ENCODE results near the gene TTLL5.
A peak's percentile ranks its signal among the peaks of the same experiment; 100 is the strongest.

TTLL5 gene

DNA sequence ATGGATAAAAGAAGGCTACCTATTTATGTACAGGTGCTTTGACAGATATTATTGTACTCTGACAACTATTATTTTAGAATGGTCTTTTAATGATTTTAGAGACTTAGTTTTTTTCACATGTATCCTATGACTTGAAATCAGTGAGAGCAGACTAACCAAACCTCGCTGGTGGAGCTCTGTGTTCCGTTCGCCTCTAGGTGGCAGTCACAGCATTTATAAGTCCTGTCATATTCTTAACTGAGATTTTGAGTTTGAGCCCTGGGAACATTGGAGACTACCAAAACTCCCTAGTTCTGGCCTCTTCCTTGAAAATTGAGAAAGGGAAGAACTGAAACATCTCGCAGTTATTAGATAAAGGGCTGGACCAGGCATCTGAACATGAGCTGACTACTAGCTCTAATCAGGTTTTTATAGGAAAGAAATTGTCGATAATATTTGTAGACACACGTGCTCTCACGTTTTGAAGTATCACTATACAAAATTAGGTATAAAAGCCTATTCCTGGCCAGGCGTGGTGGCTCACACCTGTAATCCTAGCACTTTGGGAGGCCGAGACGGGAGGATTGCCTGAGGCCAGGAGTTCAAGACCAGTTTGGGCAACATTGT, 48.3 kb downstream of the TTLL5 start:
- DNase-seq (ENCODE audit: extremely low spot score): peak; percentile 71
- ChIA-PET CTCF (interaction anchor here (0.6 to 2.8 kb wide), 18 partner anchors 11 to 590 kb away, joined by 3 to 17 read pairs (median 5); partner anchors contain the start of genes IFT43 and TGFB3), POLR2A (interaction anchor here (1.2 kb wide), 2 partner anchors 49 to 273 kb away, joined by 3 to 10 read pairs; partner anchors contain the start of genes ERG28 and TTLL5)
- TF ChIP-seq CTBP1 (IDR thresholded peaks at IDR 0.05; ENCODE audit: borderline replicate concordance) (no peak), FOXM1 (IDR thresholded peaks at IDR 0.05; ENCODE audit: borderline replicate concordance) (no peak), FOXA1 (IDR thresholded peaks at IDR 0.05) (no peak), HDGF (IDR thresholded peaks at IDR 0.05; ENCODE audit: borderline replicate concordance) (no peak), TARDBP (IDR thresholded peaks at IDR 0.05) (no peak), ARNT (IDR thresholded peaks at IDR 0.05) (no peak), BHLHE40 (IDR thresholded peaks at IDR 0.05; ENCODE audit: borderline replicate concordance) (no peak), ZNF384 (IDR thresholded peaks at IDR 0.05) (no peak), L3MBTL2 (conservative IDR thresholded peaks at IDR 0.05) (no peak), ELF4 (IDR thresholded peaks at IDR 0.05) (no peak), SUZ12 (IDR thresholded peaks at IDR 0.05) (no peak), FOXK2 (IDR thresholded peaks at IDR 0.05) (no peak), SP1 (IDR thresholded peaks at IDR 0.05) (no peak), LEF1 (IDR thresholded peaks at IDR 0.05; ENCODE audit: borderline replicate concordance) (no peak)
- TF ChIP-seq, protein P1, sequence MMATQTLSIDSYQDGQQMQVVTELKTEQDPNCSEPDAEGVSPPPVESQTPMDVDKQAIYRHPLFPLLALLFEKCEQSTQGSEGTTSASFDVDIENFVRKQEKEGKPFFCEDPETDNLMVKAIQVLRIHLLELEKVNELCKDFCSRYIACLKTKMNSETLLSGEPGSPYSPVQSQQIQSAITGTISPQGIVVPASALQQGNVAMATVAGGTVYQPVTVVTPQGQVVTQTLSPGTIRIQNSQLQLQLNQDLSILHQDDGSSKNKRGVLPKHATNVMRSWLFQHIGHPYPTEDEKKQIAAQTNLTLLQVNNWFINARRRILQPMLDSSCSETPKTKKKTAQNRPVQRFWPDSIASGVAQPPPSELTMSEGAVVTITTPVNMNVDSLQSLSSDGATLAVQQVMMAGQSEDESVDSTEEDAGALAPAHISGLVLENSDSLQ (IDR thresholded peaks at IDR 0.05): no peak

- CTCF ChIA-PET: interaction anchor here (0.9 to 1.7 kb wide), 7 partner anchors 9 to 272 kb away, joined by 3 to 7 read pairs (median 4); no protein-coding TSS in a partner anchor
- no peak for TF ChIP-seq FOXM1 (IDR thresholded peaks at IDR 0.05; ENCODE audit: borderline replicate concordance)
- TF ChIP-seq, protein P1 (IDR thresholded peaks at IDR 0.05): no peak
- no peak for TF ChIP-seq SUZ12 (IDR thresholded peaks at IDR 0.05)
- POLR2A ChIA-PET: no interaction called here
- DNase-seq (ENCODE audit: extremely low spot score): peak; percentile 55
Observed at GRCh38 chr14:75711105-75711795, 50.2 kb downstream of the TTLL5 start.

DNA sequence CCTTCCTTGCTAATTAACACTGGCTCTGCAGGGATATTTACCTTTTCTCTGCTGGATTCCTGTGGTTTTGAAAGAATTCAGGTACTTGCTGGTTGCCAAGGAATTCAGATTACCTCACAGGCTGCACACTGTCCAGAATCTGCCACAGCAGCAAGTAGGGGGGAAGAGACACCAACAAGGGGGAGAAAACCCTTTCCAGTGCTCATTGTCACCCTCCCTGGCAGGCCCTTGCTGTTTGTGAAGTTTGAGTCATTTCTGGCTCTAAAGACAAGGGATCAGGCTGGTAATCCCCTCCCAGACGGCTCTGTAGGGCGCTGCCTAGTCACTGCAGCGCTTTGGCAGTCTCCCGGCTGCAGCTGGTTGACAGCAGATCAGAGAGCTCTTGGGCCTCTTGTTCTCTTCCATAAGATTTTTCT, 50.8 kb downstream of the TTLL5 start:
- TF ChIP-seq SP1 (IDR thresholded peaks at IDR 0.05) (no peak), FOXK2 (IDR thresholded peaks at IDR 0.05) (no peak), FOXA1 (IDR thresholded peaks at IDR 0.05) (no peak), ELF4 (IDR thresholded peaks at IDR 0.05) (no peak), L3MBTL2 (conservative IDR thresholded peaks at IDR 0.05) (no peak)
- no peak for DNase-seq (ENCODE audit: extremely low spot score)
- CTCF ChIA-PET: interaction anchor here (1.2 to 1.7 kb wide), 5 partner anchors 18 to 271 kb away, joined by 3 to 7 read pairs (median 4); no protein-coding TSS in a partner anchor
- POLR2A ChIA-PET: no interaction called here

DNA sequence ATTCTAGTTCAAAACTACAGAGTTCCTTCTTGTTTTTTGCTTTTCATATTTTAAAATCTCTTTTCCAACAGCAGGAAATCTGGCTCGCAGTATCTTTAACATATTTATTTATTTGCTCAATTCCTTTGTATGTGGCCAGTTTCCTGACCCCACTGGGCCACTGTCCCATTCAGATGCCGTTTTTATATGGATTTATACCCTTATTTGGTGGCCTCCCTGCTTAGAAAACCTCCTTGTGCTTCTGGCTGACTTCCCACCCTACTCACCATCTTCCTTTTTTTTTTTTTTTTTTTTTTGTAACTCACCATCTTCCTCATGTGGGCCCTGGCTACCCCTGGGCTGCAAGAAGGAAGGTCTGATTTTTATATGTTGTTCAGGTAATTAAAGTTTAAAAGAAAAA, 53.9 kb downstream of the TTLL5 start:
- DNase-seq (ENCODE audit: extremely low spot score): no peak
- ChIA-PET CTCF (no interaction called here), POLR2A (interaction anchor here (0.7 kb wide), 1 partner anchor 268 kb away, joined by 3 read pairs; no protein-coding TSS in a partner anchor)
- TF ChIP-seq LEF1 (IDR thresholded peaks at IDR 0.05; ENCODE audit: borderline replicate concordance) (no peak), ZNF384 (IDR thresholded peaks at IDR 0.05) (no peak), FOXA1 (IDR thresholded peaks at IDR 0.05) (no peak), TARDBP (IDR thresholded peaks at IDR 0.05) (no peak), FOXK2 (IDR thresholded peaks at IDR 0.05) (no peak), L3MBTL2 (conservative IDR thresholded peaks at IDR 0.05) (no peak), SP1 (IDR thresholded peaks at IDR 0.05) (no peak), ARNT (IDR thresholded peaks at IDR 0.05) (no peak), ELF4 (IDR thresholded peaks at IDR 0.05) (no peak), SUZ12 (IDR thresholded peaks at IDR 0.05) (no peak)

DNA sequence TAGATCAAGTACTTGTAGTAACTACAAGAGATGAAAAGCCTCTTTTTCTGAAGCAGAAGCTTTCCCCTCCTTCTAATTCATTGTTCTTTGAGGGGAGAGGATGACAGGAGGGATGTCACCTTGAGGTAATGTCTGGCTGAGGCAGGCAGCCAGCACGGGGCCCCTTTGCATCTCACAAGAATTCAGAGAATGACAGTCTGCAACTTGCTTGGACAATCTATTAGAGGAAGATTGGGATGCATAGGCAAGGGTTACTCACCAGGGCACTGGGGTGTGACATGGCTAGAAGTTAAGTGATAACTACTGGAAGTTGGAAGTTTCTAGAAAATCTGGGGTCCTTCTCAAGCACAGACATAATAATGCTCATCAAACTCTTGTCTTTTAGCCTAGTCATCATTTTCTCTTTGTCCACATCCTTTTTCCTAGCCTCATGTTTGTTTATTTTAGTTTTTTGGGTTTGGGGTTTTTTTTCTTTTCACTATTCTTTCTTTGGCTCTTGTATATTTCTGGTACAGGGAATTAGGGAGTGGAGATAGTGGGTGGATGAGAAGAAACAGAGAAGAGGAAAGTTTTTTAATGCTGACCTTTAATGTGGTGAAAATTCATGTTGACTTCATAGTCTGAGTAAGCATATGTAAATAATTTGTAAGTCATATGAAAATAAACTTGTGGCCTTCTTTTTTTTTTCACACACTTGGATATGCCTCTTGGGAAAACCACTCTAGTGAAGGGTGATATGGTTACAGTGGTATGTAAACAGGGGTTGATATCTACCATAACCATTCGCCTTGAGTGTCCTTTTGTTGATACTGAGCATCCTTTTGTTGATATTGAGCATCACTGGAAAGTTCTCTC, 55.1 kb downstream of the TTLL5 start:
- POLR2A ChIA-PET: interaction anchor here (0.6 kb wide), 1 partner anchor 18 kb away, joined by 3 read pairs; no protein-coding TSS in a partner anchor
- DNase-seq (ENCODE audit: extremely low spot score): no peak

More for the DNA sequence above, 55.1 kb downstream of the TTLL5 start:
- CTCF ChIA-PET: no interaction called here
- TF ChIP-seq TARDBP (IDR thresholded peaks at IDR 0.05) (no peak), SUZ12 (IDR thresholded peaks at IDR 0.05) (no peak), FOXA1 (IDR thresholded peaks at IDR 0.05) (no peak), HDGF (IDR thresholded peaks at IDR 0.05; ENCODE audit: borderline replicate concordance) (no peak), SP1 (IDR thresholded peaks at IDR 0.05) (no peak), CTBP1 (IDR thresholded peaks at IDR 0.05; ENCODE audit: borderline replicate concordance) (no peak), NFRKB (IDR thresholded peaks at IDR 0.05) (no peak), ELF4 (IDR thresholded peaks at IDR 0.05) (no peak), ARNT (IDR thresholded peaks at IDR 0.05) (no peak), FOXK2 (IDR thresholded peaks at IDR 0.05) (no peak), ZNF384 (IDR thresholded peaks at IDR 0.05) (no peak), LEF1 (IDR thresholded peaks at IDR 0.05; ENCODE audit: borderline replicate concordance) (no peak)
- TF ChIP-seq, protein P1 (IDR thresholded peaks at IDR 0.05): no peak

Measured in HEK293T (cell line).